Activated T-cell treated with anti-CD3 and anti-CD28 coated beads for 1 hour (primary cell): ENCODE measurements around the gene IRAK1.

ENCODE experiments used
- DNase-seq: peaks from one replicate; pipeline ENCODE4 v3.0.0-alpha.2; 2020; ENCODE audit warnings: low read depth

The IRAK1 gene

DNA sequence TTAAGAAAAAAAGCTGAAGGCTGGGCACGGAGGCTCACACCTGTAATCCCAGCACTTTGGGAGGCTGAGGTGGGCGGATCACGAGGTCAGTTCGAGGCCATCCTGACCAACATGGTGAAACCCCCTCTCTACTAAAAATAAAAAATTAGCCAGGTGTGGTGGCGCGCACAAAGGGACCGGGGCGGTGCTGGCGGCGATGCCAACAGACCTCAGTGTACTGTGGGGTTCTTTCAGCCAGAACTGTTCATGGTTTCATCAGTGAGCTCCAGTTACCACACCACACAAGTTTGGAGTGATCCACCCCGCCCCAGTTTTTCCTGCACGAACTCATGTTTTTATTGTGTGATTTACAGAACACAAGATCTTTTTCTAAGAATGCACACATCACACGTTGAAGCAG is 21.2 kb upstream of the IRAK1 start:
- DNase-seq, result no peak

- no peak for DNase-seq
These were observed 20.6 kb upstream of the IRAK1 start for GRCh38 chrX:154040307-154040756.

GRCh38 chrX:154039577-154039976 is 19.9 kb upstream of the IRAK1 start:
- DNase-seq, result no peak

GRCh38 chrX:154038656-154039055 is 19.0 kb upstream of the IRAK1 start:
- DNase-seq, result no peak

DNA sequence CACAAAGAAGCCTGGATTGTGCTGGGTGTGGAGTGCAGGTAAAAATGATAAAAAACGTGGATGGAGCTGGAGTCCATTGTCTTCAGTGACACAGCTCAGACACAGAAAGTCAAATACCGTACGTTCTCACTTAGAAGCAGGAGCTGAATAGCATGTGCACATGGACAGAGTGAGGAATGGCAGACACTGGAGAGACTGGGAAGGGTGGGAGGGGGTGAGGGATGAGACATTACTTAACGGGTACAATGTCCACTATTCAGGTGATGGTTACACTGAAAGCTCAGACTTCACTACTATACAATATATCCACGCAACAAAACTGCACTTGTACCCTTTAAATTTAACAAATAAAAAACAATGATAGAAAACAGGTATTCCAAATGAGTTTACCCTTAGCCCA is 18.1 kb upstream of the IRAK1 start:
- no peak for DNase-seq

GRCh38 chrX:154036513-154036912 is 16.8 kb upstream of the IRAK1 start:
- no peak for DNase-seq

DNA sequence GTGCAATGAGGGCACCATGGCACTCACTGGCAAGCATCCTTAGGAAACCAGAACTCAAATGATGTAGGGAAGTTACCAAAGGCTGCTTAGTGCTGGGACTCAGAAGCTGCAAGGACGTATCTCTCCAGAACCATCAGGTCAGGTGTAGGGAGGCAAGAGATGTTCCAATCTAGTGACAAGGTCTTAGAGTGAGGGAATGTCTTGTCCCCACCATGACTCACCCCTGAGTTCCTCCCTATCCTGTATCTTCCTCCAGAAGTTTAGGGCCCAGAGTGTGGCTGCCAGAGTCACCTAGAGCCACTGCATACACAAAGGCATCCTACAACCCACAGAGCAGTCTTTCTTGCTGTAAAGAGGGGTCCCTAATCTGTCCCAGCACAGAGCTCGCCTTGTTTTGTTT is 14.1 kb upstream of the IRAK1 start:
- no peak for DNase-seq

- DNase-seq, result no peak
These were observed 13.0 kb upstream of the IRAK1 start for GRCh38 chrX:154032653-154033052.

DNA sequence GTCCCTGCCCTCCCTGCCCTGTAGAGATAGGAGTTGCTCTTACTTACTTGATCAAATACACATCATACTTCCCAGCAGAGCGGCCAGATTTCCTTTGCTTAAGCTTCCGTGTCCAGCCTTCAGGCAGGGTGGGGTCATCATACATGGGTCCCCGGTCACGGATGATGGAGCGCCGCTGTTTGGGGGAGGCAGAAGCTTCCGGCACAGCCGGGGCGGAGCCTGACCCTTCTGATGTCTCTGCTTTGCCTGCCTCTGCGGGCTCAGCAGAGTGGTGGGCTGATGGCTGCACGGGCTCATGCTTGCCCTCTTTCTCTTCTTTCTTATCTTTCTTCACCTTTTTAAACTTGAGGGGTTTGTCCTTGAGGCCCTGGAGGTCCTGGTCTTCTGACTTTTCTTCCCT is 12.5 kb upstream of the IRAK1 start:
- no peak for DNase-seq

GRCh38 chrX:154030715-154031305 is 11.1 kb upstream of the IRAK1 start:
- no peak for DNase-seq

DNA sequence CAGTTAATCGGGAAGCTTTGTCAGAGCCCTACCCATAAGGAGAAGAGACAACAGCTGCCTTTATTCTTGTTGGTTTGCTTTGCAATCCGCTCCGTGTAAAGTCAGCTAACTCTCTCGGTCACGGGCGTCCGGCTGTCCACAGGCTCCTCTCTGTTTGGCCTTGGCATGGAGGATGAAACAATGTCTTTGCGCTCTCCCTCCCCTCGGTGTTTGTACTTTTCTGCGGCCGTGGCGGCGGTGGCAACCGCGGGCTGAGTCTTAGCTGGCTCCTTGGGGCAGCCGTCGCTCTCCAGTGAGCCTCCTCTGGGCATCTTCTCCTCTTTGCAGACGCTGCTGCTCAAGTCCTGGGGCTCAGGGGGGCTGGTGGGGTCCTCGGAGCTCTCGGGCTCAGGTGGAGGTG is 10.6 kb upstream of the IRAK1 start:
- no peak for DNase-seq

DNA sequence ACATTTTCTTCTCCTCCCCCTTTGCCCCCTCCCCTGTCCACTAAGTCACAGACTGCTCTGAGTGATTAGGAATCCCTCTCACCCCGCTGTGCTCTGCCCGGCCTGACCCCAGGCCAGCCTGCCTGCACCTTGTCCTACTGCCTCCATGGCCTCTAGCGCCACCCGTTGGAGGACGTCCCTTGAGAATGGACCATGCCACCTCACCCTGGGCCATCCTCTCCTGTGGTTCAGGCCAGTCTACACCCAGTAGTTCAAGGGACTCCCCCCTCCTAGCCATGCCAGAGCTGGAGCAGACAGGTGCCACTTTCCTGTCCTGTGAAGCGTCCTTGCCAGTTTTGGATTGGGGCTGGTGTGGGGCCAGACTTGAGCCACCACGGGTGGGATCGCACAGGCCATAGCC is 9.7 kb upstream of the IRAK1 start:
- DNase-seq, result no peak

DNA sequence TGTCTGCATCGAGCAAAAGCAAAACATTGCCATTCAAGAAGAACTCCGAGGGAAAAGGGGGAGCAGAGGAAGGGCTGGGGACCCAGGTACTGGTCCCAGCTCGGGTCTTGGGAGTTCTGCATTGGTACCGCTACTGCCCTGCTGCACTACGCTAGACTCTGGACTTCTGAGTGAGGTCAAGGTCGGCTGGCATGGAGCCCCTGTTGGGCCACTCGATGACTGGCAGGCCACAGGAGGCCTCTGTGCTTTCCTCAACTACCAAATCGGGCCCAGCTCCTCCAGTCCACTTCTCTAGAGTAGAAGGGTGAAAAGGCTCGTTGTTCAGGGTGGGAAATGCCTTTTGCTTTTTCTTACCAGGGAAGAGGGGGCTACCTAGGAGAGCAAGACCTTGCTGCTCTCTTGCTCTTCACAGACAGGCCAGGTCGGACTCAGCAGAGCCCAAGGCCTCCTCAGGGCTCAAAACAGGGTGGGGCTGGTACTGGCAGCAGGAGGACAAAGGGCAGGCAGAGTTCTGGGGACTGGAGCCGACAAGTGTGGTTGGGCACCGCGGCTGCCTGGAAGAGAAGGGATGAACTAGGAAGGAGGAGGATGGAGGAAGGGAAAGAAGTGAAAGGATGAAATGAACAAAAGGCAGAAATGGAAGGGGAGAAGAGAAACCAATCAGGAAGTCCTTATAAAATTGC is 8.9 kb upstream of the IRAK1 start:
- DNase-seq, result no peak

DNA sequence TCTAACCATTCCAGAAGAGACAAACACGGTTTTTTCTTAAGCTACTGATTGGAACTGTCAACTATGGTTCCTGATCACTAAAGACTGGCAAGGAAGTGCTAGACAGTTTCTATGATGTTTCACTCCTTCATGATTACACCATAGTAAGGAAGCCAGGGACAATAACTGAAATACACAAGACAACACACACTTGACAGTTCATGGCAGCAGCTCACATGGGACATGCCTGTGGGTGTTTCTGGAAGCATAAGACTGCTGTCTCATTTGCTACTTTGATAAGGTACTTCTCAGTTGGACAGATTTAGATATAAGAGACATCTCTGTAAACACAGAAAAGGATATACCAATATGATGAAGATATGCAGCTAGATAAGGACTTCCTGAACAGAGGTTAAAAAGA is 8.3 kb upstream of the IRAK1 start:
- no peak for DNase-seq

DNA sequence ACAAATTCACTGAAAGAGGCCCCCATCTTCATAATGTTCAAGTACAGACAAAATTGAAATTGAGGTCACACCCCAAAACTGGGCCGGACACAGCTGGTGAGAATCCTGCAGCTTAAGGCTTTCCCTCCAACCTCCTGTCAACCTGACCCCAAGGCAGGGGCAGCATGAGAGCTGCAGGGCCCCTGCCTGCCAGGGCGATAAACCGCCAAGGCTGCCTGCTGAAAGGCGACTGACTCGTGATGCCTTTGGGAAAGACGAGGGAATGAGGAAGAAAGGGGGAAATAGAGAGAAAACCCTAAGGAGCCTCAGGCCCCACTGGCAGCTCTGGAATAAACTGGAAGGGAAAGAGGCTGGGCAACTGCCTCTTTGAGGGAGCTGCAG is 7.3 kb upstream of the IRAK1 start:
- no peak for DNase-seq

- DNase-seq, result no peak
These were observed 6.7 kb upstream of the IRAK1 start for GRCh38 chrX:154026136-154027021.

DNA sequence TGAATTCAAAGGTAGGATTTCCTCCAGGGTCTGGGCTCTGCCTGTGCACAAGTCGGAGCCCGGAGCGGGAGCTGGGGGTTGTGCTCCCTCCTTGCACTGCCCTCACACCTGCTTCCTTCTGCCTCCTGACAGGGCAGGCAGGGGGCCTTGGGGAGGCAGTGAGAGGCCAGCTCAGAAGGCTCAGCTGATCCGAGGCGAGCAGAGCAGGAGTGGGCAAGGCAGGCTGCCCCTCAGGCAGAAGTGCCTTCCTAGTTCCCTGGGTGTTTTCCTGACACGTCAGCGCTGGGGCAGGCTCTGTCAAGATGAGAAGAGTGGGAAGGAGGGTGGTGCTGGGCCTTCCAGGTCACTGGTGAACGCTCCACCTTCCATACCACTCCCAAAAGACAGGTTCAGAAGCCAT is 5.5 kb upstream of the IRAK1 start:
- DNase-seq, result no peak

- no peak for DNase-seq
These were observed 4.6 kb upstream of the IRAK1 start for GRCh38 chrX:154024271-154024670.

DNA sequence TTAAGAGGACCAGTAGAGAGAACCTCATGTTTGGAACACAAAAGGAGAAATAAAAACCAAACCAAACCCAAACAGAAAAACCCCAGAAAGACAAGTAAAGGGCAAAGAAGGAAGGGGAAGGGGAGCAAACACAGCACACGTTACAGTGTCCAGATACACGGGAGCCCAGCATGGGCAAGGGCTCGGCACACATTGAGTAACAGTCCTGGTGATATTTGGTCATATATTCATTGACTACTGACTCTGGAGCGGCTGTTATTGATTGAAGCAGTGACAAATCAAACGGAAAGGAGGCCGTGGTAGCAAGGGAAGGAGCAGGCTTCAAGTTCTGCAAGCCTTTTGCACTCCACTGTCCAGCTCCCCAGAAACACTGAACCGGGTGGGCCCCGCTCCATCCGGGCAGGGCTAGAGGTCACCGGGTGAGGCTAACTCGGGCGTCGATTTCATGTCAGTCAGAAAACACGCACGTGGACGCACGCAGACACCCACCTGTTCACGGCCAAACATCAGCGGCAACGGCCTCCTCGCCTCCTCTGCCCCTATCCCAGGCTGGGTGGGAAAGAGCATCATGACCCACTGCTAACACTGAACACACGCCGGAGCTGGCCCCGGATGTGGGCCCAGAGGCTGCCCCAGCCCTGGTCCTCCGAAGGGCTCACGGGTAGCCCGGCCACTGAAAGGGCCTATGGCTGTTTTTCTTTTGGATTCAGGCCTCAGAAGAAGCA is 3.7 kb upstream of the IRAK1 start:
- no peak for DNase-seq

- DNase-seq, result no peak
These were observed 2.4 kb upstream of the IRAK1 start for GRCh38 chrX:154022108-154022507.

DNA sequence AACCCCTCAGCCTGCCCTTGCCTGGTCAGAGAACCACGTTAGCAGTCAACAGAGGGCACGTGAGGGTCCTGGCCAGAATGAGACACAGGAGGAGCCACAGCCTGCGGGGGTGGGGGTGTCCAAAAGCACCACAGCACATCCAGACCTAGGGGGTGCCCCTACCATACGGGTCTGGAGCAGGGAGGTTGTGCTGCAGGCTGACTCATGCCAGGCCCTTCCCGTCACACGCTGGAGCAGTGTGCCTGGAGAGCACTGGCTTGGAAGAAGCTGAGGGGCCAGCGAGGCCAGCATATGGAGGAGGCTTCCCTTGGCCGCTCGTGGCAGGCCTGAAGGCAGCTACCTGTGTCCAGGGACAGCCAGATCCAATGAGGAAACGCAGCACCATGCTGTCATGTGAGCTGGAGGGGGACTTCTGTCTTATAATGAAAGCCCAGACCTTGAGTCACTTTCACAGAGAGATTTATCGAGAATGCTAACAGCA is 1.5 kb upstream of the IRAK1 start:
- DNase-seq, result no peak

DNA sequence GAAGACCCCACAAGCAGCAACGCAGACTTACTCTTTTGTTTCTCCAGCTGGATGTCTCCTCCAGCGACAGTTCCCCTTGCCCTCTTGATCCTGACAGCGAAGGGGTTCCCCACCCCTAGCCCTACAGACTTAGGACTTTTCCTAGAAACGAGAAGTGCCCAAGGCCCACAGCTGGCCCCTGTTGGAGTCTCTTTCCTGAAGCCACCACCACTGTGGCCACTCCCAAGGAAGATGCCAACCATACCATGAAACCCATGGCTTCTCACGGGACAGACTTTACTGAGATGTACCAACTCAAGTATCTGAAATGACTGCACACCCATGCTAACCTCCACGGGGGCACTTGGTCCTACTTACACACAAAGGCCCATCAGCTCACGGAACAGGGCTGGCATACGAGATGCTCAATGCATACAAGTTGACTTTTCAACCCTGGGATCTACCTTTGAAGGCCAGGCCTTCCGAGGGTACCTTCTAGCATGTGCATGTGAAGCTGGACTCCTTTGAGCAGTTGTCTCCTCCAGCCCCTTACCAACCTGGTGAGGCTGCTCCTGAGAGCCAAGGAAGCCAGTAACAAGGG is 924 bp upstream of the IRAK1 start:
- no peak for DNase-seq
